K562 (cell line): ENCODE measurements around the gene TMEM168. TPM values are rescaled to one million over a fixed set of nuclear protein-coding genes. Genes with fewer than 3 reads are reported as not detected.
A peak's percentile ranks its signal among the peaks of the same experiment; 100 is the strongest.

Experiments used
- ASH1L ChIP-seq: fragments of 450-650 bp; IDR thresholded peaks from 2 replicates; pipeline ENCODE4 v1.6.1; 2018; ENCODE audit warnings: borderline replicate concordance, mild to moderate bottlenecking, low read depth; ENCODE audit not compliant: partially characterized antibody
- CBFB ChIP-seq: sonication (generic); formaldehyde crosslinking; IDR thresholded peaks from 2 replicates; pipeline ENCODE4 v1.4.0; 2020; ENCODE audit warnings: mild to moderate bottlenecking, missing genetic modification reagents
- CHD7 ChIP-seq: fragments of 200-600 bp; sonication (generic); IDR thresholded peaks from one replicate; pipeline ENCODE4 v1.6.1; 2012; ENCODE audit warnings: mild to moderate bottlenecking, low read depth, low read length, inconsistent platforms
- FOXO4 ChIP-seq: fragments of 450-650 bp; formaldehyde crosslinking; IDR thresholded peaks from 2 replicates; pipeline ENCODE4 v1.4.0; 2020; ENCODE audit warnings: mild to moderate bottlenecking, moderate library complexity
- GABPB2 ChIP-seq: fragments of 250-450 bp; sonication (Bioruptor Pico); conservative IDR thresholded peaks from 2 replicates; pipeline ENCODE4 v1.5.1; 2021; ENCODE audit warnings: mild to moderate bottlenecking
- HSF4 ChIP-seq: fragments of 250-450 bp; sonication (Bioruptor Pico); IDR thresholded peaks from 2 replicates; pipeline ENCODE4 v2.1.2; 2022; ENCODE audit warnings: mild to moderate bottlenecking, moderate library complexity, borderline replicate concordance
- MTA3 ChIP-seq: fragments of 450-650 bp; formaldehyde crosslinking; IDR thresholded peaks from 2 replicates; pipeline ENCODE4 v1.6.1; 2017; ENCODE audit warnings: mild to moderate bottlenecking, borderline replicate concordance
- SMARCA5 ChIP-seq: fragments of 450-650 bp; IDR thresholded peaks from 2 replicates; pipeline ENCODE4 v1.6.1; 2016
- TFE3 ChIP-seq: fragments of 450-650 bp; formaldehyde crosslinking; IDR thresholded peaks from 2 replicates; pipeline ENCODE4 v1.4.0; 2020; ENCODE audit warnings: mild to moderate bottlenecking, mixed read lengths
- ZEB2 ChIP-seq: fragments of 450-650 bp; IDR thresholded peaks from 2 replicates; pipeline ENCODE4 v1.6.1; 2016
- ZFPM2 ChIP-seq: fragments of 250-450 bp; sonication (Bioruptor Pico); IDR thresholded peaks from 2 replicates; pipeline ENCODE4 v1.5.1; 2022; ENCODE audit warnings: mild to moderate bottlenecking
- ZNF12 ChIP-seq: sonication (generic); formaldehyde crosslinking; IDR thresholded peaks from 2 replicates; pipeline ENCODE4 v1.4.0; 2020; ENCODE audit warnings: mild to moderate bottlenecking, missing genetic modification reagents
- ZNF3 ChIP-seq: fragments of 250-450 bp; sonication (Bioruptor Pico); IDR thresholded peaks from 2 replicates; pipeline ENCODE4 v1.5.0; 2021; ENCODE audit warnings: mild to moderate bottlenecking, moderate library complexity
- ZNF583 ChIP-seq: fragments of 250-450 bp; sonication (Bioruptor Pico); IDR thresholded peaks from 2 replicates; pipeline ENCODE4 v1.4.0; 2020
- polyA plus RNA-seq, 8 experiments: library from polyadenylated mRNA; depleted of rRNA in 4 of 8; stranded (reverse) in 5 of 8; unstranded in 3 of 8; fragments of >200 nt; fragmentation: Nextera tagmentation in 2 of 8; fragmentation: Illumina TruSeq in 1 of 8; extraction: Ambion mirVana in 2 of 8; extraction: Trizol in 1 of 8; gene quantifications; 2 replicates each; pipeline versions ENCODE4 v1.2.1 to v1.2.3, GENCODE V29; 2011 to 2014; ENCODE audit warnings: inconsistent platforms in 1 of 8, missing spikeins in 1 of 8
- total RNA-seq, 7 experiments: library from RNA; depleted of rRNA in 6 of 7; stranded (reverse); fragments of >200 nt in 6 of 7; fragmentation: Illumina TruSeq in 2 of 7; extraction: Trizol in 2 of 7; gene quantifications; 2 replicates each; pipeline versions ENCODE4 v1.2.1 to v1.2.3, GENCODE V29; 2011 to 2021; ENCODE audit warnings: low replicate concordance in 1 of 7

Gene TMEM168
- total and polyA plus RNA-seq, 9 of the 15 experiments (the other 6 are each of a cell fraction or from before 2014, with no cell fraction given), result 19.7 to 50.7 (median 25.4) TPM

- TF ChIP-seq CBFB (CRISPR knock-in tag) (peak; percentile 68), GABPB2 (CRISPR knock-in tag) (no peak), ZFPM2 (0 out of 2 replicates have a peak, but pooled peaks have one; percentile 5), MTA3 (peak; percentile 99), ZEB2 (peak; percentile 89), ZNF583 (CRISPR knock-in tag) (peak; percentile 73; the same call in 1 of the 2 replicates), FOXO4 (no peak; the same call in 1 of the 2 replicates), ASH1L (no peak), HSF4 (CRISPR knock-in tag) (no peak), ZNF12 (peak; percentile 63; the same call in 1 of the 2 replicates), SMARCA5 (no peak), TFE3 (0 out of 2 replicates have a peak, but pooled peaks have one; percentile 1), CHD7 (peak; percentile 33), ZNF3 (no peak)
These were observed at the start of gene TMEM168 (continued) for GRCh38 chr7:112789817-112790585.
